Astrocyte of the spinal cord (primary cell): ENCODE results near the gene SLFN5.

Source experiments
- DNase-seq: peaks from one replicate; pipeline ENCODE4 v3.0.0; 2011; ENCODE audit warnings: low read depth, low spot score
- H3K4me3 ChIP-seq: 2 replicates; pipeline ENCODE4 v1.5.1; 2011; ENCODE audit warnings: low read depth, mild to moderate bottlenecking, low read length, moderate library complexity
- CTCF ChIP-seq: IDR thresholded peaks from 2 replicates; pipeline ENCODE4 v1.5.1; 2012; ENCODE audit warnings: low read depth, mild to moderate bottlenecking, low read length, inconsistent platforms
- in situ Hi-C: cut with HindIII; loops from 2 replicates; pipeline ENCODE4 v1.10.0; 2017; ENCODE audit warnings: low sequenced_read_pairs

SLFN5 gene

DNA sequence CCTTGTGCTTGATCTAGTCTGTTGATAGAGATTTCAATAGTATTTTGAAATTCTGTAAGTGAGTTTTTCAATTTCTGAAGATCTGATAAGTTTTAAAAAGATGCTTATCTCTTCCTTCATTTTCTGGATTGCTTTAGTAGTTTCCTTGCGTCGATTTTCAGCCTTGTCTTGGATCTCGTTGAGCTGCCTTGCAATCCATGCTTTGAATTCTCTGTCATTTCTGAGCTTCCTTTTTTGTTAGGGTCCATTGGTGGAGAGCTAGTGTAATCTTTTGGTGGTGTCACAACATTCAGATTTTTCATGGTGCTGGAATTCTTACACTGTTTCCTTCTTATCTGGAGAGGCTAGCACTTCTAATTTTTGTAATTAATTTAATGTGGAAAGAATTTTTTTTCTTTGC lies 69.5 kb downstream of the SLFN5 start:
- in situ Hi-C loops, result no loop called here
- DNase-seq, result no peak
- no peak for TF ChIP-seq CTCF
- H3K4me3 ChIP-seq, result no peak overlapping the region

GRCh38 chr17:35312790-35313711 lies 70.2 kb downstream of the SLFN5 start:
- peak; percentile 81 for TF ChIP-seq CTCF
- in situ Hi-C loops, result no loop called here
- H3K4me3 ChIP-seq, result no peak overlapping the region
- DNase-seq, result peak; percentile 71

DNA sequence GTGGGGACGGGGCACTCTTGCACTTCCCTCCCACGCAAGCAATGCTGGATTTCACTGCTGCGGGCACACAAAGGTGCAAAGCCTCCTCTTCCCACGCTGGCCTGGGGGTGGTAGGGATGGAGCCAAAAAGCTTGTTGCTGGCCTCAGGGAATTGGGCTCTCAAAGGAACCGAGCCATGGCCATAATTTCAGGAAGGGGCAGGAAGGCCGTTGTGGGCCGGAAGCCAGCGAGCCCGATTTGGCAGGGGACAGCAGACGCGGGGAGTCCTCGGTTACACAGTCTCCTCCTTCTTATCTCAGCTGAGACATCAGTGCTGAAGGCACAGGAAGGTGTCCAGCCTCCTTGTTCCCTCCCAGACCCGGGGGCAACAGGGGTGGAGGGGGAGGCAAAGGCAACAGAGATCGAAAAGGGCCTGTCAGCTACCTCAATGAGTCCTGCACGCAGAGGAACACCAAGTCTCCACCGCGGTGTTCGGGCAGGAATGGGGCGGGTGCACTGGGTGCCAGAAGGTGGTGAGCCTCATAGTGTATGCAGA lies 71.1 kb downstream of the SLFN5 start:
- no peak for TF ChIP-seq CTCF
- in situ Hi-C loops, result no loop called here
- H3K4me3 ChIP-seq, result no peak overlapping the region
- no peak for DNase-seq

DNA sequence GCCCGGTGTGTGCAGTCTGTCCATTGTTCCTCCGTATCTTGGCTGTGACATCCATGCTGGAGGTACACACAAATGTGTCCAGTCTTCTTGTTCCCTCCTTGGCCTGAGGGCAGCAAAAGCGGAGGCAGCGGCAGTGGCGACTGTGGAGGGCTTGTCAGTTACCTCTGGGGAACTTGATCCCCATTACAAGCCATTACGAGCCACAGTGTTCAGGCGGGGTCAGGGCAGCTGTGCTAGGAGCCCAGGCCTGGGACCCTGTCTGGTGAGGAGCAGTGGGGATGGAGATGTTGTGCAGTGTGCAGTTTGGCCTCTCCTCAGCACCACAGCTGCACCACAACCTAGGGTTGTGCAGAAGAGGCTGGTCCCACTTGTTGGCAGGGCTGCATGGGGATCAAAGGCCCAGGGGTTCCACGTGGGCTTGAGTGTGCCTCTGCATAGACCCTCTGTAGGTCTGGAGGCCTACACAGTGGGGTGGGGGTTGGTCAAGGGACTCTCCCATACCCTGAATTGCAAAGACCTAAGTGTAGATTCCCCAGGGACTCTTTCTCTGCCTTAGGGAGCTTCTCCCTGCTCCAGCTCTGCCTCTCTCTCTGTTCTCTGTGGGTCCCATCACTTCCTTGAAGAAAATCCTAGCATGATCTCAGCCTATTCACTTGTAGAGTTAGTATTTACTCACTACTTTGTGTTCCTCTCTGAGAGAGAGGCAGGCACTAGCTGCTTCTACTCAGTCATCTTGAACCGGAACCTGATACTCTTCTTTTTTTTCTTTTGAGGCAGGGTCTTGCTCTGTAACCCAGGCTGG lies 71.7 kb downstream of the SLFN5 start:
- in situ Hi-C loops, result no loop called here
- H3K4me3 ChIP-seq, result no peak overlapping the region
- DNase-seq, result peak; percentile 2
- no peak for TF ChIP-seq CTCF

DNA sequence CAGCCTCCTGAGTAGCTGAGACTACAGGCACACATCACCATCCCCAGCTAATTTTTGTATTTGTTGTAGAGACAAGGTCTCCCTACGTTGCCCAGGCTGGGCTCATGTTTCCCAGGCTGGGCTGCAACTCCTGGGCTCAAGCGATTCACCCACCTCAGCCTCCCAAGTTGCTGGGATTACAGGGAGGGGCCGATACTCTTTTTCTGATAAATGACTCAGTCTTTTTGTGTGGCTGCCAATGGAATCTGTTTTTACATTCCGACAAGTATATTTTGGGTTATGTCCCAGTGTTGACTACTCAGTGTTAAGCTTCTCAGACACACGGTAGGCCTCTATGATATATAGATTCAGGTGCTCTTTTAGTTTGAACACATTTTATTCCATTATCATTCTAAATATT lies 72.4 kb downstream of the SLFN5 start:
- in situ Hi-C loops, result no loop called here
- no peak overlapping the region for H3K4me3 ChIP-seq
- DNase-seq, result peak; percentile 84
- TF ChIP-seq CTCF, result no peak

- in situ Hi-C loops, result no loop called here
- no peak for DNase-seq
- H3K4me3 ChIP-seq, result no peak overlapping the region
- no peak for TF ChIP-seq CTCF
Measured at GRCh38 chr17:35315971-35316370, 73.1 kb downstream of the SLFN5 start.
